RWPE2 (cell line): ENCODE results near the gene CADM3.

Experiments used
- ATAC-seq: fragments of 200-7000 bp; cut with Tn5 transposase; 3 replicates; pipeline ENCODE4 v1.9.1; 2021; ENCODE audit warnings: low read depth
- DNase-seq: peaks from one replicate; pipeline ENCODE4 v3.0.0-alpha.2; 2020; ENCODE audit warnings: low spot score
- H3K27ac ChIP-seq: fragments of 450-650 bp; 2 replicates; pipeline ENCODE4 v1.5.1; 2017; ENCODE audit warnings: mild to moderate bottlenecking; ENCODE audit not compliant: poor library complexity, severe bottlenecking
- H3K27me3 ChIP-seq: fragments of 250-450 bp; sonication (Bioruptor Pico); 2 replicates; pipeline ENCODE4 v1.5.1; 2021; ENCODE audit warnings: mild to moderate bottlenecking, moderate library complexity; ENCODE audit not compliant: insufficient read depth, poor library complexity, severe bottlenecking
- H3K36me3 ChIP-seq: fragments of 250-450 bp; sonication (Bioruptor Pico); 2 replicates; pipeline ENCODE4 v1.5.1; 2020; ENCODE audit warnings: low read depth, mild to moderate bottlenecking, moderate library complexity
- H3K4me1 ChIP-seq: fragments of 250-450 bp; sonication (Bioruptor Pico); 2 replicates; pipeline ENCODE4 v1.5.1; 2021; ENCODE audit warnings: mild to moderate bottlenecking, moderate library complexity; ENCODE audit not compliant: insufficient read depth, poor library complexity, severe bottlenecking
- H3K4me3 ChIP-seq: fragments of 250-450 bp; sonication (Bioruptor Pico); 2 replicates; pipeline ENCODE4 v1.5.1; 2021; ENCODE audit warnings: mild to moderate bottlenecking, moderate library complexity; ENCODE audit not compliant: severe bottlenecking
- H3K9me3 ChIP-seq: fragments of 250-450 bp; sonication (Bioruptor Pico); 2 replicates; pipeline ENCODE4 v1.5.1; 2021; ENCODE audit warnings: mild to moderate bottlenecking, moderate library complexity; ENCODE audit not compliant: severe bottlenecking
- TF ChIP-seq, protein P1 (sequence below): fragments of 450-650 bp; IDR thresholded peaks from one replicate; pipeline ENCODE4 v1.5.1; 2017; ENCODE audit warnings: mild to moderate bottlenecking, moderate library complexity; ENCODE audit not compliant: poor library complexity, severe bottlenecking

Gene CADM3

GRCh38 chr1:159228554-159228953, 57.1 kb downstream of the CADM3 start:
- Histone ChIP-seq H3K36me3 (no peaks in the 10 kb centered on the region), H3K27ac (peak overlapping the region; percentile 86), H3K9me3 (no peaks in the 10 kb centered on the region), H3K4me3 (no peak overlapping the region), H3K4me1 (peaks cover 19% of the 10 kb centered on the region), H3K27me3 (no peaks in the 10 kb centered on the region)
- DNase-seq: no peak
- ATAC-seq: no peak
- TF ChIP-seq, protein P1, sequence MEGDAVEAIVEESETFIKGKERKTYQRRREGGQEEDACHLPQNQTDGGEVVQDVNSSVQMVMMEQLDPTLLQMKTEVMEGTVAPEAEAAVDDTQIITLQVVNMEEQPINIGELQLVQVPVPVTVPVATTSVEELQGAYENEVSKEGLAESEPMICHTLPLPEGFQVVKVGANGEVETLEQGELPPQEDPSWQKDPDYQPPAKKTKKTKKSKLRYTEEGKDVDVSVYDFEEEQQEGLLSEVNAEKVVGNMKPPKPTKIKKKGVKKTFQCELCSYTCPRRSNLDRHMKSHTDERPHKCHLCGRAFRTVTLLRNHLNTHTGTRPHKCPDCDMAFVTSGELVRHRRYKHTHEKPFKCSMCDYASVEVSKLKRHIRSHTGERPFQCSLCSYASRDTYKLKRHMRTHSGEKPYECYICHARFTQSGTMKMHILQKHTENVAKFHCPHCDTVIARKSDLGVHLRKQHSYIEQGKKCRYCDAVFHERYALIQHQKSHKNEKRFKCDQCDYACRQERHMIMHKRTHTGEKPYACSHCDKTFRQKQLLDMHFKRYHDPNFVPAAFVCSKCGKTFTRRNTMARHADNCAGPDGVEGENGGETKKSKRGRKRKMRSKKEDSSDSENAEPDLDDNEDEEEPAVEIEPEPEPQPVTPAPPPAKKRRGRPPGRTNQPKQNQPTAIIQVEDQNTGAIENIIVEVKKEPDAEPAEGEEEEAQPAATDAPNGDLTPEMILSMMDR: no peak

- ATAC-seq (peak; percentile 40; the same call in 1 of the 3 replicates), DNase-seq (no peak)
- H3K9me3 ChIP-seq: no peaks in the 10 kb centered on the region
- H3K27me3 ChIP-seq: no peaks in the 10 kb centered on the region
- TF ChIP-seq, protein P1: no peak
- no peaks in the 10 kb centered on the region for H3K36me3 ChIP-seq
- H3K27ac ChIP-seq: peak overlapping the region; percentile 86
- no peak overlapping the region for H3K4me3 ChIP-seq
- H3K4me1 ChIP-seq: peaks cover 19% of the 10 kb centered on the region
Observed at GRCh38 chr1:159229260-159229885, 58.0 kb downstream of the CADM3 start.

DNA sequence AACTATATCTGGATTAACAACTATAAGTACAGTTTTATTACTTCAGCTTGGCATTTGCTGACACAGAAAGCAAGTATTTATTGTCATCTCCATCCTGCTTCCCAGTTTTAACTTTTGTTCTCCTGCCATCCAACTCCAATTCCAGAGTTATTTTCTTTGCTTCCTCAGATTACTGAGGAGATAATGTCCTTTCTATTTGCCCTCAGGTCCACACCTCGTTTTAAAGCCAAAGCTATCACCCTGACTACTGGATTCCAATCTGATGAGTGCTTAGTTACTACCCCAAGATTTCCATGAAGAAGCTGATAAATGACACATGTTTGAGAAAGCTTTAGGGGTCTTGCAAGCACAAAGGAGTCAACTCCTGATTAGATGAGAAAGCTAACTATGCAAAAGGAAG, 58.5 kb downstream of the CADM3 start:
- no peaks in the 10 kb centered on the region for H3K27me3 ChIP-seq
- no peak overlapping the region for H3K4me3 ChIP-seq
- peaks cover 19% of the 10 kb centered on the region for H3K4me1 ChIP-seq
- DNase-seq: no peak
- no peaks in the 10 kb centered on the region for H3K36me3 ChIP-seq
- TF ChIP-seq, protein P1: no peak
- peak overlapping the region; percentile 86 for H3K27ac ChIP-seq
- no peaks in the 10 kb centered on the region for H3K9me3 ChIP-seq
- ATAC-seq: peak; percentile 91

- Histone ChIP-seq H3K4me3 (no peak overlapping the region), H3K27ac (peak overlapping the region; percentile 16), H3K4me1 (peaks cover 6% of the 10 kb centered on the region), H3K27me3 (no peaks in the 10 kb centered on the region), H3K36me3 (no peaks in the 10 kb centered on the region), H3K9me3 (peaks cover 6% of the 10 kb centered on the region)
- ATAC-seq (peak; percentile 70), DNase-seq (no peak)
- TF ChIP-seq, protein P1: no peak
Observed at GRCh38 chr1:159239551-159240220, 68.3 kb downstream of the CADM3 start.

DNA sequence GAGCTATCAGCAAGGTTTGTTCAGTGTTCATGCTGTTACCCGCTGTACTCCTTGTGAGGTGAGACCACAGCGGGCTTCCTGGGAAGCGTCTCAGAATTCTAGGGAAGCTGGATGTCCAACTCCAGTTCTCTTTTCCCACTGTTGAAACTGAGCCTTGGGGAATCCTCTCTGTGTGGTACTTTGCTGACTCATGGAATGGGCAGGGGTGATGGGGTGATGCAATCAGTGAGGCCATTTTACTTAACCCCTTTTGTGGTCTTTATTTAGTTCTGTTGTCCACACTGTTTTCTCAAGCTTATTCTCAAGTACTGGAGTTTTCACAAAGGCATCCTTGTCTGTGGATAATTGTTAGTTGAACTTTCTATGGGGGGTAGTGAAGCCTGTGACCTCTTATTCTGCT, 75.9 kb downstream of the CADM3 start:
- no peaks in the 10 kb centered on the region for H3K36me3 ChIP-seq
- no peak overlapping the region for H3K4me3 ChIP-seq
- no peaks in the 10 kb centered on the region for H3K27me3 ChIP-seq
- no peak overlapping the region for H3K27ac ChIP-seq
- H3K9me3 ChIP-seq: peaks cover 6% of the 10 kb centered on the region
- no peak for ATAC-seq
- TF ChIP-seq, protein P1: no peak
- DNase-seq: no peak
- no peaks in the 10 kb centered on the region for H3K4me1 ChIP-seq
